GM12878 (cell line): Measurements from ENCODE around the gene TOMM22. TPM values are rescaled to one million over a fixed set of nuclear protein-coding genes. Genes with fewer than 3 reads are reported as not detected.

ENCODE experiments used
- BHLHE40 ChIP-seq, 2 experiments: fragments of 450-650 bp in 1 of 2; IDR thresholded peaks; 2 replicates each; pipeline ENCODE4 v1.6.1; 2011 to 2017; ENCODE audit warnings: low read depth in 2 of 2, borderline replicate concordance in 1 of 2, improper control_type of control experiment in 1 of 2, low read length in 1 of 2, mild to moderate bottlenecking in 1 of 2
- CBFB ChIP-seq: IDR thresholded peaks from 2 replicates; pipeline ENCODE4 v1.6.1; 2016; ENCODE audit warnings: antibody characterized with exemption, low read depth
- CREM ChIP-seq: IDR thresholded peaks from 2 replicates; pipeline ENCODE4 v1.6.1; 2014; ENCODE audit warnings: antibody characterized with exemption, low read depth
- GABPA ChIP-seq: IDR thresholded peaks from 2 replicates; pipeline ENCODE4 v1.6.1; 2014; ENCODE audit warnings: antibody characterized with exemption, low read depth, mild to moderate bottlenecking, inconsistent platforms
- GATAD2B ChIP-seq: fragments of 450-650 bp; conservative IDR thresholded peaks from 2 replicates; pipeline ENCODE4 v1.6.1; 2017; ENCODE audit warnings: low read depth, mild to moderate bottlenecking, moderate library complexity
- HCFC1 ChIP-seq: fragments of 150-350 bp; IDR thresholded peaks from 2 replicates; pipeline ENCODE4 v1.6.1; 2014; ENCODE audit warnings: low read length
- JUND ChIP-seq: IDR thresholded peaks from 2 replicates; pipeline ENCODE4 v1.6.1; 2012; ENCODE audit warnings: low read depth, mild to moderate bottlenecking, low read length, improper control_type of control experiment, moderate library complexity
- KDM1A ChIP-seq: fragments of 200-600 bp; sonication (generic); IDR thresholded peaks from 2 replicates; pipeline ENCODE4 v1.6.1; 2016; ENCODE audit warnings: borderline replicate concordance
- RAD51 ChIP-seq: fragments of 450-650 bp; IDR thresholded peaks from 2 replicates; pipeline ENCODE4 v1.6.1; 2016; ENCODE audit warnings: moderate library complexity, mild to moderate bottlenecking, inconsistent platforms
- SREBF1 ChIP-seq: IDR thresholded peaks from 2 replicates; pipeline ENCODE4 v1.6.1; 2012; ENCODE audit warnings: mild to moderate bottlenecking, low read length
- TCF3 ChIP-seq: IDR thresholded peaks from 2 replicates; pipeline ENCODE4 v1.6.1; 2012; ENCODE audit warnings: low read depth, mild to moderate bottlenecking, low read length, borderline replicate concordance; ENCODE audit not compliant: insufficient read depth
- YBX1 ChIP-seq: fragments of 450-650 bp; IDR thresholded peaks from 2 replicates; pipeline ENCODE4 v1.6.1; 2016; ENCODE audit warnings: antibody characterized with exemption
- polyA plus RNA-seq, 11 experiments: library from polyadenylated mRNA; depleted of rRNA in 4 of 11; unstranded in 6 of 11; stranded (reverse) in 5 of 11; fragments of >200 nt; fragmentation: Nextera tagmentation in 4 of 11; fragmentation: Illumina TruSeq in 1 of 11; extraction: Ambion mirVana in 4 of 11; extraction: Trizol in 1 of 11; gene quantifications; 1 replicate in 1 of 11; 2 replicates in 10 of 11; pipeline versions ENCODE4 v1.2.1 to v1.2.3, GENCODE V29; 2011 to 2016; ENCODE audit warnings: inconsistent platforms in 2 of 11, missing spikeins in 2 of 11, low read depth in 1 of 11
- total RNA-seq, 4 experiments: library from RNA; depleted of rRNA in 3 of 4; stranded (reverse); fragments of >200 nt in 3 of 4; fragmentation: Illumina TruSeq in 1 of 4; extraction: Trizol in 1 of 4; gene quantifications; 2 replicates each; pipeline versions ENCODE4 v1.2.1 to v1.2.3, GENCODE V29; 2013 to 2021
- TF ChIP-seq, protein P1 (sequence below): IDR thresholded peaks from 2 replicates; pipeline ENCODE4 v1.6.1; 2011; ENCODE audit warnings: mild to moderate bottlenecking, low read depth, low read length, moderate library complexity; ENCODE audit not compliant: insufficient replicate concordance
- TF ChIP-seq, protein P2 (sequence below): fragments of 450-650 bp; formaldehyde crosslinking; IDR thresholded peaks from 2 replicates; pipeline ENCODE4 v1.5.0; 2022; ENCODE audit warnings: mild to moderate bottlenecking, missing genetic modification characterization
- TF ChIP-seq, protein P3 (sequence below): fragments of 450-650 bp; IDR thresholded peaks from 2 replicates; pipeline ENCODE4 v1.6.1; 2016; ENCODE audit warnings: mild to moderate bottlenecking
- TF ChIP-seq, protein P4 (sequence below): fragments of 450-650 bp; IDR thresholded peaks from 2 replicates; pipeline ENCODE4 v1.6.1; 2017; ENCODE audit warnings: borderline replicate concordance
- TF ChIP-seq, protein P5 (sequence below): fragments of 450-650 bp; conservative IDR thresholded peaks from 2 replicates; pipeline ENCODE4 v1.6.1; 2017; ENCODE audit warnings: mild to moderate bottlenecking, moderate library complexity
- TF ChIP-seq, protein P6 (sequence below): fragments of 450-650 bp; IDR thresholded peaks from 2 replicates; pipeline ENCODE4 v1.6.1; 2017; ENCODE audit warnings: mild to moderate bottlenecking

TOMM22 gene
- total and polyA plus RNA-seq, 10 of the 15 experiments (the other 5 are each of a cell fraction or from before 2014, with no cell fraction given), result 37.6 to 197 (median 94.9) TPM

DNA sequence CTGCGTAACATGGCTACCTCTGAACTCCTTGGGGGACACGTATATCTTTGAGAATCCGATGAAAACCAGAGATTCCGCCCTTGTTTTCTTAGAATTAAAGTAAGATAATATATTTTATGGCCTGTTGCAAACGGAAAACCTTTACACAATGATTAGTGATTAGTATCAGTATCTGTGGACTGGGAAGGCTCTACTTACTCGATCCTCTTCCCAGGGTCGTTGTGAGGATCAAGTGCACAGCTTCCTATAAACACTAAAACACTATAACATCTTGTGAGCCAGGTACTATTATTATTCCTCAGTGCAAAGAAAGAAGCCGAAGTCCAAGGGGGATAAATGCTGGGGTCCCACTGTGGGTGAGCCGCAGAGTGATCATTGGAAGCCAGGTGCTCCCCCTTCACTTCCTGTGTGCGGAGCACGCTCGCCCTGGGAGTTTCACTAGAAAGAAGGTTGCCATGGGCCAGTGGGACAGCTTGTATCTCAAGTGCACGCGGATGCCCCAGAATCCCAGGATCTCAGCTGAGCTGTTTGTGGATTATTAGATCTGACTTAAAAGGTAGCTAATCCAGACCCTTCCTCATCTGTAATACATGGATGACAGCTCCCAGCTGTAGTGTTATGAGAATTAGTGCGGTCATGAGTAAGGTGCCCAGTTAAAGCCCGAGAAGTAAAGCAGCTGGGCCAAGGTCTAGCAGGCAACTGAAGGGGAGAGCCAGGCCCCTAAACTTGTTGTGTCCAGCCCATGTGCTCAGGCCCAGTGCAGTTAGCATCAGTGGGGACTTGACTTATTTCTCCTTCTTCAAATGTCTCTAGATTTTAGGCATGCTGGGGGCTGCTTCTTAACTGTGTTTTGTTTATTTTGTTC lies 24.5 kb upstream of the TOMM22 start (continued):
- TF ChIP-seq, protein P1, sequence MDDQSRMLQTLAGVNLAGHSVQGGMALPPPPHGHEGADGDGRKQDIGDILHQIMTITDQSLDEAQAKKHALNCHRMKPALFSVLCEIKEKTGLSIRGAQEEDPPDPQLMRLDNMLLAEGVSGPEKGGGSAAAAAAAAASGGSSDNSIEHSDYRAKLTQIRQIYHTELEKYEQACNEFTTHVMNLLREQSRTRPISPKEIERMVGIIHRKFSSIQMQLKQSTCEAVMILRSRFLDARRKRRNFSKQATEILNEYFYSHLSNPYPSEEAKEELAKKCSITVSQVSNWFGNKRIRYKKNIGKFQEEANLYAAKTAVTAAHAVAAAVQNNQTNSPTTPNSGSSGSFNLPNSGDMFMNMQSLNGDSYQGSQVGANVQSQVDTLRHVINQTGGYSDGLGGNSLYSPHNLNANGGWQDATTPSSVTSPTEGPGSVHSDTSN, result no peak
- TF ChIP-seq HCFC1, result no peak
- 0 out of 2 replicates have a peak, but pooled peaks have one; percentile 9 for TF ChIP-seq GABPA
- no peak for TF ChIP-seq RAD51
- no peak for TF ChIP-seq CREM
- peak in 1 of 2 experiments; percentile 37; a peak in 1 of 4 replicates for TF ChIP-seq BHLHE40 (IDR thresholded peaks at IDR 0.05; ENCODE audit: borderline replicate concordance in 1 of 2, low read depth in 2 of 2, low read length in 1 of 2)
- TF ChIP-seq, protein P2, sequence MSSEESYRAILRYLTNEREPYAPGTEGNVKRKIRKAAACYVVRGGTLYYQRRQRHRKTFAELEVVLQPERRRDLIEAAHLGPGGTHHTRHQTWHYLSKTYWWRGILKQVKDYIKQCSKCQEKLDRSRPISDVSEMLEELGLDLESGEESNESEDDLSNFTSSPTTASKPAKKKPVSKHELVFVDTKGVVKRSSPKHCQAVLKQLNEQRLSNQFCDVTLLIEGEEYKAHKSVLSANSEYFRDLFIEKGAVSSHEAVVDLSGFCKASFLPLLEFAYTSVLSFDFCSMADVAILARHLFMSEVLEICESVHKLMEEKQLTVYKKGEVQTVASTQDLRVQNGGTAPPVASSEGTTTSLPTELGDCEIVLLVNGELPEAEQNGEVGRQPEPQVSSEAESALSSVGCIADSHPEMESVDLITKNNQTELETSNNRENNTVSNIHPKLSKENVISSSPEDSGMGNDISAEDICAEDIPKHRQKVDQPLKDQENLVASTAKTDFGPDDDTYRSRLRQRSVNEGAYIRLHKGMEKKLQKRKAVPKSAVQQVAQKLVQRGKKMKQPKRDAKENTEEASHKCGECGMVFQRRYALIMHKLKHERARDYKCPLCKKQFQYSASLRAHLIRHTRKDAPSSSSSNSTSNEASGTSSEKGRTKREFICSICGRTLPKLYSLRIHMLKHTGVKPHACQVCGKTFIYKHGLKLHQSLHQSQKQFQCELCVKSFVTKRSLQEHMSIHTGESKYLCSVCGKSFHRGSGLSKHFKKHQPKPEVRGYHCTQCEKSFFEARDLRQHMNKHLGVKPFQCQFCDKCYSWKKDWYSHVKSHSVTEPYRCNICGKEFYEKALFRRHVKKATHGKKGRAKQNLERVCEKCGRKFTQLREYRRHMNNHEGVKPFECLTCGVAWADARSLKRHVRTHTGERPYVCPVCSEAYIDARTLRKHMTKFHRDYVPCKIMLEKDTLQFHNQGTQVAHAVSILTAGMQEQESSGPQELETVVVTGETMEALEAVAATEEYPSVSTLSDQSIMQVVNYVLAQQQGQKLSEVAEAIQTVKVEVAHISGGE (CRISPR knock-in tag), result no peak
- TF ChIP-seq, protein P3, sequence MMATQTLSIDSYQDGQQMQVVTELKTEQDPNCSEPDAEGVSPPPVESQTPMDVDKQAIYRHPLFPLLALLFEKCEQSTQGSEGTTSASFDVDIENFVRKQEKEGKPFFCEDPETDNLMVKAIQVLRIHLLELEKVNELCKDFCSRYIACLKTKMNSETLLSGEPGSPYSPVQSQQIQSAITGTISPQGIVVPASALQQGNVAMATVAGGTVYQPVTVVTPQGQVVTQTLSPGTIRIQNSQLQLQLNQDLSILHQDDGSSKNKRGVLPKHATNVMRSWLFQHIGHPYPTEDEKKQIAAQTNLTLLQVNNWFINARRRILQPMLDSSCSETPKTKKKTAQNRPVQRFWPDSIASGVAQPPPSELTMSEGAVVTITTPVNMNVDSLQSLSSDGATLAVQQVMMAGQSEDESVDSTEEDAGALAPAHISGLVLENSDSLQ, result no peak
- no peak for TF ChIP-seq SREBF1
- TF ChIP-seq, protein P4, sequence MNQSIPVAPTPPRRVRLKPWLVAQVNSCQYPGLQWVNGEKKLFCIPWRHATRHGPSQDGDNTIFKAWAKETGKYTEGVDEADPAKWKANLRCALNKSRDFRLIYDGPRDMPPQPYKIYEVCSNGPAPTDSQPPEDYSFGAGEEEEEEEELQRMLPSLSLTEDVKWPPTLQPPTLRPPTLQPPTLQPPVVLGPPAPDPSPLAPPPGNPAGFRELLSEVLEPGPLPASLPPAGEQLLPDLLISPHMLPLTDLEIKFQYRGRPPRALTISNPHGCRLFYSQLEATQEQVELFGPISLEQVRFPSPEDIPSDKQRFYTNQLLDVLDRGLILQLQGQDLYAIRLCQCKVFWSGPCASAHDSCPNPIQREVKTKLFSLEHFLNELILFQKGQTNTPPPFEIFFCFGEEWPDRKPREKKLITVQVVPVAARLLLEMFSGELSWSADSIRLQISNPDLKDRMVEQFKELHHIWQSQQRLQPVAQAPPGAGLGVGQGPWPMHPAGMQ, result no peak
- TF ChIP-seq, protein P5, sequence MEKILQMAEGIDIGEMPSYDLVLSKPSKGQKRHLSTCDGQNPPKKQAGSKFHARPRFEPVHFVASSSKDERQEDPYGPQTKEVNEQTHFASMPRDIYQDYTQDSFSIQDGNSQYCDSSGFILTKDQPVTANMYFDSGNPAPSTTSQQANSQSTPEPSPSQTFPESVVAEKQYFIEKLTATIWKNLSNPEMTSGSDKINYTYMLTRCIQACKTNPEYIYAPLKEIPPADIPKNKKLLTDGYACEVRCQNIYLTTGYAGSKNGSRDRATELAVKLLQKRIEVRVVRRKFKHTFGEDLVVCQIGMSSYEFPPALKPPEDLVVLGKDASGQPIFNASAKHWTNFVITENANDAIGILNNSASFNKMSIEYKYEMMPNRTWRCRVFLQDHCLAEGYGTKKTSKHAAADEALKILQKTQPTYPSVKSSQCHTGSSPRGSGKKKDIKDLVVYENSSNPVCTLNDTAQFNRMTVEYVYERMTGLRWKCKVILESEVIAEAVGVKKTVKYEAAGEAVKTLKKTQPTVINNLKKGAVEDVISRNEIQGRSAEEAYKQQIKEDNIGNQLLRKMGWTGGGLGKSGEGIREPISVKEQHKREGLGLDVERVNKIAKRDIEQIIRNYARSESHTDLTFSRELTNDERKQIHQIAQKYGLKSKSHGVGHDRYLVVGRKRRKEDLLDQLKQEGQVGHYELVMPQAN, result no peak
- no peak for TF ChIP-seq CBFB
- TF ChIP-seq, protein P6, sequence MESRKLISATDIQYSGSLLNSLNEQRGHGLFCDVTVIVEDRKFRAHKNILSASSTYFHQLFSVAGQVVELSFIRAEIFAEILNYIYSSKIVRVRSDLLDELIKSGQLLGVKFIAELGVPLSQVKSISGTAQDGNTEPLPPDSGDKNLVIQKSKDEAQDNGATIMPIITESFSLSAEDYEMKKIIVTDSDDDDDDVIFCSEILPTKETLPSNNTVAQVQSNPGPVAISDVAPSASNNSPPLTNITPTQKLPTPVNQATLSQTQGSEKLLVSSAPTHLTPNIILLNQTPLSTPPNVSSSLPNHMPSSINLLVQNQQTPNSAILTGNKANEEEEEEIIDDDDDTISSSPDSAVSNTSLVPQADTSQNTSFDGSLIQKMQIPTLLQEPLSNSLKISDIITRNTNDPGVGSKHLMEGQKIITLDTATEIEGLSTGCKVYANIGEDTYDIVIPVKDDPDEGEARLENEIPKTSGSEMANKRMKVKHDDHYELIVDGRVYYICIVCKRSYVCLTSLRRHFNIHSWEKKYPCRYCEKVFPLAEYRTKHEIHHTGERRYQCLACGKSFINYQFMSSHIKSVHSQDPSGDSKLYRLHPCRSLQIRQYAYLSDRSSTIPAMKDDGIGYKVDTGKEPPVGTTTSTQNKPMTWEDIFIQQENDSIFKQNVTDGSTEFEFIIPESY, result no peak
- TF ChIP-seq JUND, result no peak
- TF ChIP-seq GATAD2B, result no peak
- TF ChIP-seq KDM1A, result no peak
- no peak for TF ChIP-seq YBX1
- no peak for TF ChIP-seq TCF3
